ENCODE results near the gene TBC1D4. TPM values are rescaled to one million over a fixed set of nuclear protein-coding genes. Genes with fewer than 3 reads are reported as not detected.

TBC1D4 gene
- total and polyA plus RNA-seq, 2 donors from 2014 or later: 14.7 to 51.8 TPM

GRCh38 chr13:75347925-75348324 is 134.0 kb downstream of the TBC1D4 start:
- Histone ChIP-seq H3K27ac (ENCODE audit: low read depth in 2 of 2, low read length in 2 of 2) (no peak overlapping the region), H3K4me1 (ENCODE audit: control insufficient read depth in 2 of 3, insufficient read depth in 2 of 3, low read depth in 1 of 3, low read length in 3 of 3) (no peaks in the 10 kb centered on the region), H3K36me3 (ENCODE audit: control insufficient read depth in 2 of 3, insufficient read depth in 3 of 3, low read length in 3 of 3) (peaks cover 0 to 7% (median 2%) of the 10 kb centered on the region in 3 donors), H3K27me3 (ENCODE audit: control insufficient read depth, insufficient read depth, low read length) (no peaks in the 10 kb centered on the region), H3K9me3 (ENCODE audit: control insufficient read depth in 2 of 3, insufficient read depth in 1 of 3, low read length in 3 of 3) (no peaks in the 10 kb centered on the region), H3K9ac (ENCODE audit: low read length in 3 of 3) (no peak overlapping the region), H3K4me3 (ENCODE audit: low read length in 3 of 3) (no peak overlapping the region)
- FAIRE-seq: no peak
- DNase-seq: no peak
- no peak for TF ChIP-seq CTCF (IDR thresholded peaks at IDR 0.05; ENCODE audit: borderline replicate concordance, extremely low read depth, insufficient read depth)
- intact Hi-C loops (cut with DNase I): no loop called here

GRCh38 chr13:75347457-75347856 is 134.5 kb downstream of the TBC1D4 start:
- Histone ChIP-seq H3K9me3 (ENCODE audit: control insufficient read depth in 2 of 3, insufficient read depth in 1 of 3, low read length in 3 of 3) (no peaks in the 10 kb centered on the region), H3K4me3 (ENCODE audit: low read length in 3 of 3) (no peak overlapping the region), H3K9ac (ENCODE audit: low read length in 3 of 3) (no peak overlapping the region), H3K36me3 (ENCODE audit: control insufficient read depth in 2 of 3, insufficient read depth in 3 of 3, low read length in 3 of 3) (peaks cover 0 to 7% (median 2%) of the 10 kb centered on the region in 3 donors), H3K27ac (ENCODE audit: low read depth in 2 of 2, low read length in 2 of 2) (no peak overlapping the region), H3K4me1 (ENCODE audit: control insufficient read depth in 2 of 3, insufficient read depth in 2 of 3, low read depth in 1 of 3, low read length in 3 of 3) (no peaks in the 10 kb centered on the region), H3K27me3 (ENCODE audit: control insufficient read depth, insufficient read depth, low read length) (no peaks in the 10 kb centered on the region)
- DNase-seq (no peak), FAIRE-seq (no peak)
- no peak for TF ChIP-seq CTCF (IDR thresholded peaks at IDR 0.05; ENCODE audit: borderline replicate concordance, extremely low read depth, insufficient read depth)
- intact Hi-C loops (cut with DNase I): no loop called here

DNA sequence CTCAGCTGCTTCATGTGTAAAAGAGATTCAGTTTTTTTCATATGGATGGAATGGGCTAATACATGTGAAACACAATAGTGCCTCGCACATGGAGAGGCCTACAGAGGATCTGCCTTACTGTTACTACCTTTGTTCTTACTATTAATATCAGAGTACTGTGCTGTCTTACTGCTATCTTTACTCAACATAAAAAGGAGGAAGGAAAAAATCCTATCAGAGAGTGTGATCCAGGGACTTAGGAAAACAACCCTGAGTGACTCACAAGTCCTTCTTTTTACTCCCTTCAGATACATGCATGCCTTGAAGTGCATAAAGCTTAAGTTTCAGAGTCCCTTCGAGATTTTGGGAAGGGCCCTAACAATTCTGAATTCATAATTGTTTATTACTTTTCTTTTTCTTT is 136.8 kb downstream of the TBC1D4 start:
- H3K36me3 ChIP-seq (ENCODE audit: control insufficient read depth in 2 of 3, insufficient read depth in 3 of 3, low read length in 3 of 3): peaks cover 2 to 5% (median 2%) of the 10 kb centered on the region in 3 donors
- no peak overlapping the region for H3K9ac ChIP-seq (ENCODE audit: low read length in 3 of 3)
- no peak overlapping the region for H3K4me3 ChIP-seq (ENCODE audit: low read length in 3 of 3)
- H3K4me1 ChIP-seq (ENCODE audit: control insufficient read depth in 2 of 3, insufficient read depth in 2 of 3, low read depth in 1 of 3, low read length in 3 of 3): no peaks in the 10 kb centered on the region
- intact Hi-C loops (cut with DNase I): no loop called here
- TF ChIP-seq CTCF (IDR thresholded peaks at IDR 0.05; ENCODE audit: borderline replicate concordance, extremely low read depth, insufficient read depth): no peak
- no peak overlapping the region for H3K27ac ChIP-seq (ENCODE audit: low read depth in 2 of 2, low read length in 2 of 2)
- FAIRE-seq: no peak
- no peaks in the 10 kb centered on the region for H3K9me3 ChIP-seq (ENCODE audit: control insufficient read depth in 2 of 3, insufficient read depth in 1 of 3, low read length in 3 of 3)
- no peaks in the 10 kb centered on the region for H3K27me3 ChIP-seq (ENCODE audit: control insufficient read depth, insufficient read depth, low read length)
- no peak for DNase-seq

DNA sequence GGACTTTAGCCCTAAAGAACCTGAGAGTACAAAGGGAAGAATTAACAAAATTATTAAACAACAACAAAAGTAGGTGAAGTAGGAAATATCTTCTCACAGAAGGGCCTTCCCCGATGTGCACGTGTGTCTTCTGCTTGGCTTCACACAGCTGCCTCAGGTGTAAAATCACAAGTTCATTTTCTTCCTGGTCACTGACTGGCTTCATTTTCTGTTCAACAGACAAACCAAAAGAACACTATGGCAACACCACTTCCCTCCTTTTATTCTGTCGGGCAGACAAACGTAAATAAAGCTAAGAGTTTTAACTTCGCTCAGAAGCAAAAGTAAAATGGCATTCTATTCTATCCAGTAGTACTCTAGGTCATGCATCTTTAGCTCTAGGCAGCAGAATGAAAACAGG is 140.9 kb downstream of the TBC1D4 start:
- peaks cover 2 to 5% (median 2%) of the 10 kb centered on the region in 3 donors for H3K36me3 ChIP-seq (ENCODE audit: control insufficient read depth in 2 of 3, insufficient read depth in 3 of 3, low read length in 3 of 3)
- no peaks in the 10 kb centered on the region for H3K9me3 ChIP-seq (ENCODE audit: control insufficient read depth in 2 of 3, insufficient read depth in 1 of 3, low read length in 3 of 3)
- H3K4me1 ChIP-seq (ENCODE audit: control insufficient read depth in 2 of 3, insufficient read depth in 2 of 3, low read depth in 1 of 3, low read length in 3 of 3): no peaks in the 10 kb centered on the region
- no peak overlapping the region for H3K9ac ChIP-seq (ENCODE audit: low read length in 3 of 3)
- intact Hi-C loops (cut with DNase I): no loop called here
- H3K27ac ChIP-seq (ENCODE audit: low read depth in 2 of 2, low read length in 2 of 2): no peak overlapping the region
- no peak overlapping the region for H3K4me3 ChIP-seq (ENCODE audit: low read length in 3 of 3)
- H3K27me3 ChIP-seq (ENCODE audit: control insufficient read depth, insufficient read depth, low read length): no peaks in the 10 kb centered on the region
- TF ChIP-seq CTCF (IDR thresholded peaks at IDR 0.05; ENCODE audit: borderline replicate concordance, extremely low read depth, insufficient read depth): no peak
- DNase-seq: no peak
- FAIRE-seq: no peak
